HG03108 (cell line): ENCODE measurements around the gene RELA.
A peak's percentile ranks its signal among the peaks of the same experiment; 100 is the strongest.

ENCODE experiments used
- ATAC-seq: cut with Tn5 transposase; IDR thresholded peaks from one replicate; pipeline ENCODE4 v1.9.1; 2021; ENCODE audit warnings: moderate library complexity; ENCODE audit not compliant: unreplicated experiment

The RELA gene

DNA sequence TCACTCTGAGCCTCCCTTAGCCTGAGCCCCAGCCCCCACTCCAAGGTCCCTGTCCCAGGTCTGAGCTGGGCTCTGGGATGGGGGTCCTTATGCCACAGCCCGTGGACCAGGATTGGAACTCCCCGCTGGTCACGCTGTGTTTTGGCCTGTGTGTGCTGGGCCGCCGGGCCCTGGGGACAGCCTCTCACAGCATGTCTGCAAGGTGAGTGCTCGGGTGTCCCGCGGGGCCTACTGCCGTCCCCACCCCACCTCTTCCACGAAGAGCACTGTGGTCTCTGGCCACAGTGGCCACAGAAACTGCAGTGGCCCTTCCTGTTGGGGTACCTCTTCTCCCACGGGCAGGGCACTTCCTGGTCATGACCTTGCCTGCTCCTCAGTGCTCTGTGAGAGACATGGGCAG is 28.3 kb downstream of the RELA start:
- ATAC-seq = no peak

DNA sequence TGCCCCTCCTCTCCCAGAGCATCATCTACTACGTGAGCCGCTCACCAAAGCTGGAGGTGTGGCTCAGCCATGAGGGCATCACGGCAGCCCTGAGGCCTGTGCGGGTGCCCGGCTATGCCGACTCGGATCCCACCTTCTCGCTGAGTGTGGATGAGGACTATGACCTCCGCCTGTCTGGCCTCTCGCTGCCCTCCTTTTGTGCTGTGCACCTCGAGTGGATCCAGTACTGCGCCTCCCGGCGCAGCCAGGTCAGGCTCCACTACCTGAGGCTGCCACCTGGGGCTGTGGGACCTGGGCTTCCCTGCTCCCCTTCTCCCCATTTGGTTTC is 28.6 kb downstream of the RELA start:
- ATAC-seq = no peak

DNA sequence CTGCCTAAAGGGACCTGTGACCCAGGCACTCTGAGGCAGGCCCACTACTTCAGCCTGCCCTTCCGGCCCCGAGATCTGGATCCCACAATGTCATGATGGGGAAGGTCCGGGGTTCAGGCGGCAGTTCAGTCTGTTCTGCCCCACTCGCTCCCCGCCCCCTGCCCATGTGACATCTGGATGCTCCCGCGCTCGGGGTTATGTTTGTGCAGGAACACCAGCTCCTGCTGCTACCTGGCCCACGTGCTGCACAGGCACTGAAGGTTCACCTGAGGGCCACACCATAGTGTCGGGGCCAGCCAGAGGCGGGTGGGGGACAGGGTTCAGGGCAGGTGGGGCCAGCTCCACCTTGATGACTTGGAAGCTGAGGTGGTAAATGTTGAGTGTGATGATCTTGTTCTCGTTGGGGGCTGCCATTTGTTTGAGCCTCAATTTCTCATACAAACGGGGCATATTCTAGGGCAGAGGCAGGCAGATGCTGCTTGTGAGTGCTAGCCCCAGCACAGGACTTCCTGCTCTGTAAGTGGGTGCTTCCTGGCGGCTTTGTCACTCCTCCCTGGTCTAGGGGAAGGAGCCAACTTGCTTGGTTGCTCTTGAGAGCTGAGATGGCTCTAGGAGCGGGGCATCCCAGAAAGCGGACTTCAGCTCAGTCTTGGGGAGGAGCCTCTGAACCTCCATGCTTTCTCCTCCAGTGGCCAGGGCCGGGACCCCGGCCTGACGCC is 29.2 kb downstream of the RELA start:
- ATAC-seq = no peak

- no peak for ATAC-seq
Observed at GRCh38 chr11:65630215-65630614, 32.5 kb downstream of the RELA start.

DNA sequence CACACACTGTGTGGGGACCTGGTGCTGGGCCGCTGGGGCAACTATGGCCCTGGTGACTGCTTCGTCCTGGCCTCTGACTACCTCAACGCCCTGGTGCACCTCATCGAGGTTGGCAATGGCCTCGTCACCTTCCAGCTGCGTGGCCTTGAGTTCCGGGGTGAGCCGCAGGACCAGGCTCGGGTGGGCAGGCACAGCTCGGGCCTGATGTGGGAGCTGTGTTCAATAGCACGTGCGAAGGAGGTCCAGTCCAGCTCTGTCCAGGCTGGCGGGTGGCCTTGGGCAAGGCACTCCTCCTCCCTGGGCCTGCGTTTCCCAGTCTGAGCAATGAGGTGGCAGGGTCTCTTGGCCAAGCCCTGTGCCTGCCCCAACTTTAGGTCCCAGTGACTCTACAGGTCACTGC is 33.1 kb downstream of the RELA start:
- ATAC-seq = no peak

DNA sequence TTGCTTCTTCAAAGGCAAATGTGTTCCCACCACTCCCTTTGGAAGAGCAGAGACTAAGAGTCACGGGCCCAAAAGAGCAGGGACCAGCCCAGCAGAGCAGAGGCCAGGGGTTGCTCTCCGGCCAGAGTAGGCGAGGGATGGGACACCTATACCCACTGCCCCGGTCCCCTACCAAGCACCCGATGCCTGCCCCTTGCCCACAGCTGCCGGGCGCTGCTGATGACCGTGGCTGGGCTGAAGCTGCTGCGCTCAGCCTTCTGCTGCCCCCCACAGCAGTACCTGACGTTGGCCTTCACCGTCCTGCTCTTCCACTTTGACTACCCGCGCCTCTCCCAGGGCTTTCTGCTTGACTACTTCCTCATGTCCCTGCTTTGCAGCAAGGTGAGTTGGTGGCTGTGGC is 35.5 kb downstream of the RELA start:
- no peak for ATAC-seq

- no peak for ATAC-seq
Observed at GRCh38 chr11:65625628-65626342, 36.9 kb downstream of the RELA start.

DNA sequence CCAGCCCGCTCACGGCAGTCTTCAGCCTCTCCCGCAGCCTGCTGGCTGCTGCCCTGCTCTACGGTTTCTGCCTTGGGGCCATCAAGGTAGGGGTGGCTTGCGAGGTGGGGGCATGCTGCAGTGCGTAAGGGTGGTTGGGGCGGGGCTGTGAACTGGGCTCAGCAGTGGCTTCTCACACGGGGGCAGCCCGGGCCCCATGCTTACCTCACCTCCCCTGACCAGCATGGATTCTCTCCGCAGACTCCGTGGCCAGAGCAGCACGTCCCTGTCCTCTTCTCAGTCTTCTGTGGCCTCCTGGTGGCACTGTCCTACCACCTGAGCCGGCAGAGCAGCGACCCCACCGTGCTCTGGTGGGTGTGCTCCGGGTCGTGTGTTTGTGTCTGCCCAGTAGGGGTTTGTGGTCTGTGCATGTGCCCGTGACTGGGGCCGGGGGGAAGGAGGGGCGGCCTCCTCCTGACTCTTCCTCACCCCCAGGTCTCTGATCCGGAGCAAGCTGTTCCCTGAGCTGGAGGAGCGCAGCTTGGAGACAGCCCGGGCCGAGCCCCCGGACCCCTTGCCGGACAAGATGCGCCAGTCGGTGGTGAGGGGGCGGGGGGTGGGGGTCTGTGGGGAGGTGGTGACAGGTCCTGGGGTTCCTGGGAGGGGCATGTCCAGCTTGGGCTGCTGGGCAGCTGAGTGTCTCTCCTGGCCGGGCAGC is 37.6 kb downstream of the RELA start:
- no peak for ATAC-seq

- ATAC-seq = no peak
Observed at GRCh38 chr11:65623852-65624616, 38.7 kb downstream of the RELA start.

DNA sequence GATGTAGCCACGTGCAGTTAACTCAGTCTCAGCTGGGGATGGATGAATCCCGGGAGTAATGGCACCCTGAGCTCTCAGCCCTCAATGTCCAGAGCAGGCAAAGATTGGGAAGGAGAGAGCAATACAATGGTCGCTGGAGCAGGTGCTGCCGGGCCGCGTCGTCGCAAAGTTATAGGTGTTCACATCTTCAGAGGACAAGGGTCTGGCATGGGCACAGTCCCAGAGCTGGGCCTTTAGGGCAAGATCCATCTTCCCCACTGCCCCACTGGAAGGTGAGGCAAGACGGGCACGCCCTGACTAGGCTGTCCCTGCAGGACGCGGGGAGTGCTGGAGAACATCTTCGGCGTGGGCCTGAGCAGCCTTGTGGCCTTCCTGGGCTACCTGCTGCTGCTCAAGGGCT is 39.5 kb downstream of the RELA start:
- no peak for ATAC-seq

DNA sequence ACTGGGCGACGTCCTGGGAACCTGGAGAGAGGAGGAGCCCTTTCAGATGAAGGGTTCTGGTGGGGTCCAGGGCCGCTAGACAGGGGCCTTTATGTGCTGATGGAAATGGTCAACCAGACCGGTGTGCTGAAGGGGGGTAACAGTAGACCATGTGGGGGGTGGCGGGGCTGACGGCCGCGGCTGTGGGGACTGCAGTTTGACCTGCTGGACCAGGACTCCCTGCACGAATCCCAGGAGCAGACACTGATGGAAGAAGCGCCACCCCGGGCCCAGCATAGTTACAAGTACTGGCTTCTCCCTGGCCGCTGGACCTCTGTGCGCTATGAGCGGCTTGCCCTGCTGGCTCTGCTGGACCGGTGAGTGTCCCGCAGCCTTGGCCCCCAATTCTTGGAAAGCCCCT is 40.7 kb downstream of the RELA start:
- no peak for ATAC-seq

GRCh38 chr11:65621460-65621859 is 41.3 kb downstream of the RELA start:
- ATAC-seq = no peak

DNA sequence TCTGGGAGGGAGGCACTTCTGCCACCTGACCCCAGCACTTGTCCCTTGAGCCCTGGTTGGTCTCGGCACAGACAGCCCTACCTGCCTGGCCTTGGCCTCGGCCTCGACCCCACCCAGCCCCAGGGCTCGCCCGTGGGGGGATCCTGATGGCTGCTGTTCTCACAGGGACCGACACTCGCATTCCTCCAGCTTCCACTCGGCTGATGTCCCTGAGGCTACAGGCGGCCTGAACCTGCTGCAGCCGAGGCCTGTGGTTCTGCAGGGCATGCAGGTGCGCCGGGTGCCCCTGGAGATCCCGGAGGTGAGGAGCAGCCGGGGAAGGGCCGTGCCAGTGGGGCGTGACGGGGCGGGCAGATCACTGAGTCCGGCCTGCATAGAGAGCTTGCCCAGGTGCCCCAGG is 42.0 kb downstream of the RELA start:
- ATAC-seq = no peak

GRCh38 chr11:65619281-65619928 is 43.3 kb downstream of the RELA start:
- no peak for ATAC-seq

GRCh38 chr11:65618763-65619162 is 44.0 kb downstream of the RELA start:
- no peak for ATAC-seq

GRCh38 chr11:65617990-65618751 is 44.5 kb downstream of the RELA start:
- ATAC-seq = no peak

DNA sequence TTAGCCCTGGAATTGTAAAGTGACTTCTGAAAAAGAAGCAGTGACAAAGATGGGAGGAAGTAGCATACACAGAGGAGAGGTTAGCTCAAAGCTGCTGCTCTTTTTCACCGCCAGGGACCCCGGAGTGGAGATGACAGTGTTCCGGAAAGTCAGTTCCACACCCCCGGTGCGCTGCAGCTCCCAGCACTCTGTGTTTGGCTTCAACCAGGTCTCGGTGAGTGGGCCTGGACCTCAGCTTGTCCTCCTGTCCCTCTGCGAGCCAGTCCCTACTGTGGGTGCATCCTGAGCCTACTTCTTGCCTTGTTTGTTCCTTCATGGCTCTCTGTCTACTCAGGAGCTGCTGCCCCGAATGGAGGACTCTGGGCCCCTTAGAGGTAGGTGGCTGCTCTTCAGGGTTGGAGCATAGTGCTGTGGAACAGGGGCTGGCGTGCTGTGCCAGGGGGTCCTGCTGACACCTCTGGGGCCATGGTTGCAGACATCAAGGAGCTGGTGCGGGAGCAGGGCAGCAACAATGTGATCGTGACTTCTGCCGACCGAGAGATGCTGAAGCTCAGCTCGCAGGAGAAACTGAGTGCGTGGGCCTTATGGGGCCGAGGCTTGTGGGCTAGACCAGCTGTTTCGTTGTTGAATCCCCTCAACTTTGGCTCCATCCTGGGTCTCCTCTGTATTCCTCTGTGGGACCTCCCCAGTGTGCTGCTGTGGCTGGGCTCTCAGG is 45.4 kb downstream of the RELA start:
- no peak for ATAC-seq

- ATAC-seq = no peak
Observed at GRCh38 chr11:65616575-65617001, 46.1 kb downstream of the RELA start.

GRCh38 chr11:65615950-65616574 is 46.7 kb downstream of the RELA start:
- ATAC-seq = peak; percentile 0
